HG03139 (cell line): ENCODE data around the gene C5AR1.
A peak's percentile ranks its signal among the peaks of the same experiment; 100 is the strongest.
"Not testable (repeated sequence)": the region's sequence is repeated elsewhere in the genome, so short reads cannot be mapped to it uniquely, and the experiment has no call there.

Source experiments
- ATAC-seq: cut with Tn5 transposase; IDR thresholded peaks from one replicate; pipeline ENCODE4 v1.9.1; 2021; ENCODE audit not compliant: unreplicated experiment

Gene C5AR1

DNA sequence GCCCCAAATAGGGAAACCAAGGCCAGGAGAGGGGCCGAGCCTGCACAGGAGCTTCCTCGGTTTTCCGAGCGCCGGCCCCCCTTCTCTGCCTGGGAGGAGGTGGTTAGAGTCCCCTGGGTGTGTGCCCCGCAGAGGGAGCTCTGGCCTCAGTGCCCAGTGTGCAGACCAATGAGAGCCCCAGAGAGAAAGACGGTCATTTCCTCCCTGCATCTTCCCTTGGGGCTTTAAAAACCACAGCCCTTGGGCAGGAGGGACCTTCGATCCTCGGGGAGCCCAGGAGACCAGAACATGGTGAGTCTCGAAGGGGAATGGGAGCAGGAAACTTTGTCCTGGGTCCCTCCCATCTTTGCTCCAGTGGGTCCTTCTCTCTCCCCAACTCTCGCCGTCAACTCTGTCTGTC lies at the start of gene C5AR1:
Gene C5AR1 (plus strand): TSS at position 254 of the 400 bp plus-strand sequence. CDS start 35 bp downstream, at position 289.
- no peak for ATAC-seq

DNA sequence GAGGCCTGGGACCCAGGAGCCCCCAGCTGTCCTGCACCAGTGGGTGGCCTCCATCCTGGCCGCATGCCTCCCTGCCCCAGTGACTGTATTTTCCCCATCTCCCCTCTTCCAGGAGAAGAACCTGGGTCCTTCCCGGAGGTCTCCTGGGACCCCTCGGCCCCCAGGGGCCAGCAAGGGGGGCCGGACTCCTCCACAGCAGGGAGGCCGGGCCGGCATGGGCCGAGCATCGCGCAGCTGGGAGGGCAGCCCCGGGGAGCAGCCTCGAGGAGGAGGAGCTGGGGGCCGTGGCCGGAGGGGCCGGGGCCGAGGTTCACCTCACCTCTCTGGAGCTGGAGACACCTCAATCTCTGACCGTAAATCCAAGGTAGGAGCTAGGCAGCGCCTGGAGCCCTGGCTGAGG lies 49.2 kb upstream of the C5AR1 start:
- no peak for ATAC-seq

DNA sequence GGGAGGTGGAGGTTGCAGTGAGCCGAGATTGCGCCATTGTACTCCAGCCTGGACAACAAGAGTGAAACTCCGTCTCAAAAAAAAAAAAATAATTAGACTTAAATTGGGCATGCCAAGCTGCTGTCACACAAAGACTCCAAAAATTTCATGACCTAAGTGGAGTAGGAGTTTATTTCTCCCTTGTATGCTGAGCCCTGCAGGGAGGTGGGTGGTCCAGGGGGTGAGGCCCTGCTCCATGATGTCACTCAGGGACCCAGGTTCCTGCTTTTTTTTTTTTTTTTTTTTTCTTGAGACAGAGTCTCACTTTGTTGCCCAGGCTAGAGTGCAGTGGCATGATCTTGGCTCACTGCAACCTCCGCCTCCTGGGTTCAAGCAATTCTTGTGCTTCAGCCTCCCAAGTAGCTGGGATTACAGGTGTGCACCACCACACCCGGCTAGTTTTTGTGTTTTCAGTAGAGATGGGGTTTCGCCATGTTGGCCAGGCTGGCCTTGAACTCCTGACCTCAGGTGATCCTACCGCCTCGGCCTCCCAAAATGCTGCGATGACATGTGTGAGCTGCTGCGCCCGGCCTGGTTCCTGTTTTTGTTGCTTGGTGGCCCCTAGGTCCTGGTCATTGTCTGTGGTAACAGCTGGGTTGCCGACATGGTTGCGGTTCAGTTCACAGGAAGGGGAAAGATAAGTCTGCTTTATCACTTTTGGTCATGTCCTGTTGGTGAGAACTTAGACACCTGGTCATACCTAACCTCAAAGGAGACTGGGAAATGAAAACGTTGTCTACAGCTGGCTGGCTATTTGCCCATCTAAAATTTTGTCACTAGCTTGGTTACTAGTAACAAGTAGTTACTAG lies 47.5 kb upstream of the C5AR1 start:
- ATAC-seq: peak; percentile 42

DNA sequence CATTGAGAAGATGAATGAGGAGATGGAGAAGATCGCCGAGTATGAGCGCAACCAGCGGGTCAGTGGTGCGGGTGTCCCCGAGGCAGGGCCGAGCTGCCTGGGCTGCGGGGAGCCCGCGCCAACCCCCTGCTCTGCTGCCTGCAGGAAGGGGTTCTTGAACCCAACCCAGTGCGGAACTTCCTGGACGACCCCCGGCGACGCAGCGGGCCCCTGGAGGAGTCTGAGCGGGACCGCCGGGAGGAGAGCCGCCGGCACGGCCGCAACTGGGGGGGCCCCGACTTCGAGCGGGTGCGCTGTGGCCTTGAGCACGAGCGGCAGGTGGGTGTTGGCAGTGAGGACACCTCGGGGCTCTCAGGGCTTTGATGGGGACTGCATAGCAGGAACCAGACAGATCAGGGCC lies 45.0 kb upstream of the C5AR1 start:
- ATAC-seq: no peak

DNA sequence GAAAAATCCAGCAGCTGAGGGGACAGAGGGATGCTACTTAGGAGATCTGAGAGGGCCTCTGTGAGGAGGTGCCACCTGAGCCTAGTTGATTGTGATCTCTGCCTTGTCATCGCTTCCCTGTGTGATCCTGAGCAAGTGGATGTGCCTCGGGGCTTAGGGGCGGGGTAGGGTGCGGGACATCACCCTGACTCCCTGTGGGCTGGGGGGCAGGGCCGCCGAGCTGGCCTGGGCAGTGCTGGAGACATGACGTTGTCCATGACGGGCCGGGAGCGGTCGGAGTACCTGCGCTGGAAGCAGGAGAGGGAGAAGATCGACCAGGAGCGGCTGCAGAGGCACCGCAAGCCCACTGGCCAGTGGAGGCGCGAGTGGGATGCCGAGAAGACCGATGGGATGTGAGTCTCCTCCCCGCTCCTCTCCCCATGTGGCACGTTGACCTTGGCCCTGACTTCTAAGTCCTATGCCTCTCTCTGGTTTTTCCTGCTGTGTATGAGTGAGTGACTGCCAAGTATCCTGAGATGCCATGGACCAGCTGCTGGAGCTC lies 43.2 kb upstream of the C5AR1 start:
- ATAC-seq: no peak

DNA sequence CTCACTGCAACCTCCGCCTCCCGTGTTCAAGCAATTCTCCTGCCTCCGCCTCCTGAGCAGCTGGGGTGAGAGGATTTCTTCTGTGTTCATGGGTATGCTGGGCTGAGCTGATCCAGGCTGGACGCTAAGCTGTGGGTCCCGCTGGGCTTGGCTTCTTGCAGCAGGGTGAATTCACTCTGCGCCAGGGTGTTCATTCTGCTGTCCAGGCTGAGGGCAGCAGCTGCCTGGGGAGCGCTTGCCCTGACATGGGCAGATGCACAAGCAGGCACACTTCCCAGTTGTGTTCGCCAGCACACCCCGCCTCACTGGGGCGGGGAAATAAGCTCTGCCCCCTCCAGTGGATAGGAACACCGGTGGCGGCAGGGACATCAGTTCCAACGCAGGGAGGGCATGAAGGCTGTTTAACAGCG lies 42.3 kb upstream of the C5AR1 start:
- no peak for ATAC-seq

DNA sequence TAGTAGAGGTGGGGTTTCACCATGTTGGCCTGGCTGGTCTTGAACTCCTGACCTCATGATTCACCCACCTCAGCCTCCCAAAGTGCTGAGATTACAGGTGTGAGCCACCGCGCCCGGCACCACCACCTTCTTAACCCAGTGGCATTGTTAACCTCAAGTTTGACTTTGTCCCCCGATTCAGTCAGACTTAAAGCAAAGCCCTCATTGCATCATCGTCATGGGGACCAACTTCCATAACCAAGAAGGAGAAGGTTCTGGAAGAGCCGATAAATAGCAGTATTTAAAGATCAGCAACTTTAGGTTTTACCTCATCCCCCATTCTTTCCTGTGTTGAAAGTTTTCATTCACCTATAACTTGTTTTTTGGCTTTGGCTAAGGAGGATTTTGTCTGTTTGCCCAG lies 41.6 kb upstream of the C5AR1 start:
- ATAC-seq: no peak

DNA sequence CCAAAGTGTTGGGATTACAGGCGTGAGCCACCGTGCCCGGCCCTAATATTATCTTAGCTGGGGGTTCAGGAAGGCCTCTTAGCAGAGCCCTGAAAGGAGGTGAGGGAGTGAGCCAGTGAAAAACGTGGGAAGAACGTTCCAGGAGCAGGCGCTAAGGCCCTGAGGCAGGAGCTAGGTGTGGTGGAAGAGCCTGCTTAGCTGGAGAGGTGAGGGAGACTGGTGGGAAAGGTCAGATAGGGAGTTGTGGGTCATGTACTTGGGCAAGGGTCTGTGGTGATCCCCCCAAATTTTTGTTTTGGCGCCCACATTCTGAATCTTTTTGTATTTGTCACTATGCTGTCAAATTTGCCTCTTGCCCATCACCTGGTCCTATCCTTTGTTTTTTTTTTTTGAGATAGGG lies 40.1 kb upstream of the C5AR1 start:
- ATAC-seq: no peak

DNA sequence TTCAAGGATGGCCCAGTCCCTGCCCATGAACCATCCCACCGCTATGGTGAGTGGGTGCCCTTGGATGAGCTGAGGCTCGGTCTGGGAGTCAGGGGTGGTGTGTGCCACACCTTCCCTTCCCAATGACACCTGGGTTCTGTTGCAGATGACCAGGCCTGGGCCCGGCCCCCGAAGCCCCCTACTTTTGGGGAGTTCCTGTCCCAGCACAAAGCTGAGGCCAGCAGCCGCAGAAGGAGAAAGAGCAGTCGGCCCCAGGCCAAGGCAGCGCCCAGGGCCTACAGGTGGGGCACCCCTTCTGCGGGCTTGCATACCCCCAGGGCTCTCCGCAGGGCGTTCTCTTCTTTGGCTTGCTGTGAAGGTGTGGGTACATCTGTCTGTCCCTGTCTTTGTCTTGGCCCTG lies 39.3 kb upstream of the C5AR1 start:
- ATAC-seq: no peak

DNA sequence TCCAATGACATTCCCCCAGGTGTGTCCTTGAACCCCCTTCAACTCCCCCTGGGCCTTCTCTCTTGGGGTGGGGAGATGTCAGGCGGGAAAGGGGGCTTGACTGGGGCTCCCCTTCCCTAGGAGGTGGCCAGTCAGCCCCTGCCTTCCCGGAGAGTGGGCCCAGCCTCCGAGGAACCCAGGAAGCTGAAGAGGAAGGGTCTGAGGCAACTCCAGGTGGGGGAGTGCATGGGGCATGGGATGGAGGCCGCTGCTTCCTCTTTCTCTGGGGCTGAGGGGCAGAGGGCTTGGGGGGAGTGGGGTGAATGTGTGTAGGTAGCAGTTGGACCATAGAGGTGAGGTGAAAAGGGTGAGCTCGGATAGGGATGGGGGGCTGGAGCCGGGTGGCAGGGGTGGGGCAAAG lies 37.7 kb upstream of the C5AR1 start:
- ATAC-seq: no peak

DNA sequence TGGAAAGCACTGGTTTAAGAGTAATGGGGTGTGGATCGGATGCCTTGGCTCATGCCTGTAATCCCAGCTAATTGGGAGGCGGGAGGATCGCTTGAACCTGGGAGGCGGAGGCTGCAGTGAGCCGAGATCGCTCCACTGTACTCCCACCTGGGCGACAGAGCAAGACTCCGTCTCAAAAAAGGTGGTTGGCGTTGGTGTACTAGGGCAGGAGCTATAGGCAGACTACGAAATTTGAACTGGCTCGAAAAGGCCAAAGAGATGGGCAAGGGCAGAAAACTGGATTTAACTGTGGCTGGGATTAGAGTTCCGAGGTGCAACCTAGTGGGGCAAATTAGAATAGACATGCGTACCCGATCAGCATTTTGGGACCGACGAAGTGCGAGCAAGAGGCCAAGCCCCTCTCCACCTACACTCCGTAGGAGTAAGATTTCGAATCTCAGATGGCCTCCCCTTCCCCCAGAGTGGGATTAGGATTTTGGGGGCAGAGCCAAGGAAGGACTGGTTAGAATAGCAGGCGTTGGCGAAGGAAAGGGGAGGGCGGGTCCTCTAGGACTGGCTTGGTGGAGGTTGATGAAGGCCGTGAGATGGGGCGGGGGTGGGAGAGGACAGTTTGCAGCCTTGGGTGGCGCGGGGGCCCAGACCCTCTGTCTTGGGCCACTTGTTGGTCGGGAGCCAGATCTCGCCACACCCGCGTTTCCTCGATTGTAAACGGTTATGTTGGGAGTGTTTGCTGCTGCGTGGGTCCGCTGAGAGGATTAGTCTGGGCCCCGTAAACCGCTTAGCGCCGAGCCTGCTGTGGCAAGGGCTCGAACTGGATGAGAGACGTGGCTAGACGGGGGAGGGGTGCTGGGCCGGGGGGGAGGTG lies 37.0 kb upstream of the C5AR1 start:
- no peak for ATAC-seq

DNA sequence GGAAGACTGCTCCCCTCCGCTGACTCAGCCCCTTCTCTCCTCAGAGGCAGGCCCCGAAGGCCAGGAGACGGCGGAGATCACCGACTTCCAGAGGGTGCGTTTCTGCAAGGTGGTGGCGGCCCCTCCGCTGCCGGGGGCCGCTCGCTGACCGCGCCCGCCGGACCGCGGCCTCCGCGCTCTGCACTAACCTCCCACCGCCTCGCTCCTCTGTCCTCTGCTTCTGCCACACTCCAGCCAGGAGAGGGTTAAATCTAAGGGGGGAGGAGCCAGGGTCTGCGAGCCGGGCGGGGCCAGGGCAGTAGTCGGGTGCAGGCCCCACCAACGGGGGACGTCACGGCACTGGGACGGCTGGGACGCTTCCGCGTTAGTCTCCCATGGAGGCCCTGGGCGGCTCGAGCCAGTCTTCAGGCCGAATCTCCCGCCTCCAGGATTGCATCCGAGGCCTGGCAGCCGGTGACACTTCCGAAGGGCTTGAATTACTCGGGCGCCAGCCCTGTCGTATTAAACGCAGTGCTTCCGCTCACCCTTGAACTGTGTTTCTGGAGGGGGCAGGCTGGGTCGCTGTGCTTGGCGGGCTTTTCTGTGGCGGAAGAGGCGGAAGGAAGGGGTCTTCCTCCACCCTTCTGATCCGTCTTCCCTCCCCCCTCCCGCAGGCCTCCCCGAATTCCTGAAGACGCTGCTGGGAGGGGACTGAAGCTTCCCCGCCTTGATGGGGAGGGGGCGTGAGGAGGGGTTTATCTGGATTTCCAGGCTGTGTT lies 36.2 kb upstream of the C5AR1 start:
- ATAC-seq: peak; percentile 43

DNA sequence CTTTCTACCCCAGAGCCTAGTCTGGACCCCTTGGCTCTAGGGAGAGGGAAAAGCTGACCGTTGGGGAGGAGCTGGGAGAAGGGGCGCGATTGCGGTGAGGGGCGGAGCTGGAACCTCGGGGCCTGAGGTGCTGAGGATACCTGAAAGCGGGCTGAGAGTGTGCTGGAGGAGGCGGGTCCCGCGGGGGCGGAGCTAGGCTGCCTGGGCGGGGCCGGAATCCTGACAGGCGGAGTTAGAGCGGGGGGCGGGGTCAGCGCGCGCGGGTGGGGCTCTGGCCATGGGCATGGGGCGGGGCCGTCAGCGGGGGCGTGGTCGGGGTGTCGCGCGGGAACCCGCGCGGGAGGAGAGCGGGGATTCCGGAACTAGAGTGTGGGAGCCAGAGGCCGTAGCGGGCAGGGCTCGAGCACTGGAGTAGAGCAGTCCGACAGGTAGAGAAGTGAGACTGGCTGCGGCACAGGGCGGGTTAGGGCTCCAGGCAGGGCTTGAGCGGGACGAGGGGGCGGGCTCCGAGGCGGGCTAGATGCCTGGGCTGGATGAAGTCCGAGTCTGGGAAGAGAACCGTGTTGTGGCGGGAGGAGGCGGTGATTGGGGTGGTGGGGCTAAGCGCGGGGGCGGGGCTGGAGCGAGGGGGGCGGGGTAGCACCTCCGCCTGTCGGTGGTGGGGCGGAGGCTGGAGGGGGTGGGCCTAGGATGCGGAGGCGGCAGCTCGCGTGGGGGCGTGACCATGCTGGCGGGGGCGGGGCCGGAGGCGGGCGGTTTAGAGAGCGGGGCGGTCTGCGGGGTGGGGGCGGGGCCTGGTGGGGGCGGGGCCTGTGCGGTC lies 35.4 kb upstream of the C5AR1 start, which contains the start of gene INAFM1:
Gene INAFM1 (plus strand): TSS at position 815 of the 820 bp plus-strand sequence. CDS start 35 bp downstream, outside the sequence.
- ATAC-seq: peak; percentile 39

DNA sequence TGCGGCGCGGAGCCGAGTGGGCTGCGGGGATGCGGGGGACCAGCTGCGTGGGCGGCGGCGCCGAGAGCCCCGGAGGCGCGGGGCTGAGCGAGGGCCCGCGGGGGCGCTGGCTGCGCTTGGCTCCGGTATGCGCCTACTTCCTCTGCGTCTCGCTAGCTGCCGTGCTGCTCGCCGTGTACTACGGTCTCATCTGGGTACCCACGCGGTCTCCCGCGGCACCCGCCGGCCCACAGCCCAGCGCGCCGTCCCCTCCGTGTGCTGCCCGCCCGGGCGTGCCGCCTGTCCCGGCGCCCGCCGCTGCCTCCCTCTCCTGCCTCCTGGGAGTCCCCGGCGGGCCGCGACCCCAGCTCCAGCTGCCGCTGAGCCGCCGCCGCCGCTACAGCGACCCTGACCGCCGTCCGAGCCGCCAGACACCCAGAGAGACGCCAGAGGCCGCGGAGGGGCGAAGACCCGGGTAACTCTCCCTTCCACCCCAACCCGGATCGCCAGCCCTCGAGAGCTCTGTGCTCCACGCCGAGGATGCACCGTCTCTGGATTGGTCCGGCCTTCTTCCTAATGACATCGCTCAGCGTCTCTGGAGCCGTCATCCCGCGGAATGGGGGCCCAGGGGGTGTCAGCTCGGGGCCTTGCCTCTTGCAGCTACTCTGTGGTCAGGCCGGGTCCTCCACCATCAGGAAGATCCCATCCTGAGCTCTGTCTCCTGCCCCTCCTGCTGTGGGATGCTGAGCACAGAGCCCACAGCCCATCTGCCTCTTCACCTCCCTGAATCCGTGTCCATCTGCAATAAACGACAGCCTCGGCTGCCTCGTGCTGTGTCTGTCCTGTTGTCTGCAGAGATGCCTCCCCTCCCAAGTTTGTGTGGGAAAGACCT lies 34.5 kb upstream of the C5AR1 start:
- no peak for ATAC-seq

DNA sequence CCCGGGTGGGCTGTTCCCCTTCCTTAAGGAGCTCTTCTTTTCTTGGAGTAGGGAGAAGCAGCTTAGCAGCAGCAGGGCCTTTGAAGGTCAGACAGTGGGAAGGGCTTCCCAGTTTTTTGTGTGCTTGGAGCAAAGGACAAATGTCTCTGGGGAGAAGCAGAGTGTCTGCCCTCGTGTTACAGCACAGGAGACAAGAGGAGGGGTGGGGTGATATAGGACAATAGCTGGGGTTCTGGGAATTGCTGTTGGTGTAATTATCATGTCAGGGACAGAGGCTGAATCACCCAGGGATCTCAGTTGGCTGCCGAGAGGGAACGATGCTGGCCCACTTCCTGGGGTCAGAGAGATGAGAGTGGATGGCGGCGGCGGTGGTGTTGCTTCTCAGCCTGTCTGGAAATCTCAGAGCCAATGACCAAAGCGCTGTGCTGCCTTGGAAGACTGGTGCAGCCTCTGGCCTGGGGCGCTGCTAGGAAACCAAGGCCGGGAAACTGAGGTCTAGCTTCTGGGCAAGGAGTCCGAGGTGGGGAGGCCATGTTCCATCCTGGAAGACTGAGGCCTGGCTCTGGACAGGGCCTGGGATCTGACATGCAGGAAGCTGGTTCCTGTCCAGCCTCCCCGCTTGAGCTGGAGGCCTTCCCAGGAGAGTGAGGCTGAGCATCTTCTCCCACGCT lies 33.7 kb upstream of the C5AR1 start:
- ATAC-seq: no peak

DNA sequence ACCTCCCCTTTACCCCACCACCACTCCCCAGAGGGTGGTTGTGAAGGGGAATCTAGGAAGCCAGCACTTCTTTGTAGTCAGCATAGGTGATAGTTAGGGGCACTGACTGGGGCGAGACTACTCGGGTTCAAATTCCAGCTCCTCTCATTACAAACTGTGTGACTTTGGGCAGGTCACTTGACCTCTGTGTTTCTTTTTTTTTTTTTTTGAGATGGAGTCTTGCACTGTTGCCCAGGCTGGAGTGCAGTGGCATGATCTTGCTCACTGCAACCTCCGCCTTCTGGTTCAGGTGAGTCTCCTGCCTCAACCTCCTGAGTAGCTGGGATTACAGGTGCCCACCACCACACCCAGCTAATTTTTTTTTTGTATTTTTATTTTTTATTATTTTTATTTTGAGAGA lies 33.1 kb upstream of the C5AR1 start:
- not testable (repeated sequence) for ATAC-seq

DNA sequence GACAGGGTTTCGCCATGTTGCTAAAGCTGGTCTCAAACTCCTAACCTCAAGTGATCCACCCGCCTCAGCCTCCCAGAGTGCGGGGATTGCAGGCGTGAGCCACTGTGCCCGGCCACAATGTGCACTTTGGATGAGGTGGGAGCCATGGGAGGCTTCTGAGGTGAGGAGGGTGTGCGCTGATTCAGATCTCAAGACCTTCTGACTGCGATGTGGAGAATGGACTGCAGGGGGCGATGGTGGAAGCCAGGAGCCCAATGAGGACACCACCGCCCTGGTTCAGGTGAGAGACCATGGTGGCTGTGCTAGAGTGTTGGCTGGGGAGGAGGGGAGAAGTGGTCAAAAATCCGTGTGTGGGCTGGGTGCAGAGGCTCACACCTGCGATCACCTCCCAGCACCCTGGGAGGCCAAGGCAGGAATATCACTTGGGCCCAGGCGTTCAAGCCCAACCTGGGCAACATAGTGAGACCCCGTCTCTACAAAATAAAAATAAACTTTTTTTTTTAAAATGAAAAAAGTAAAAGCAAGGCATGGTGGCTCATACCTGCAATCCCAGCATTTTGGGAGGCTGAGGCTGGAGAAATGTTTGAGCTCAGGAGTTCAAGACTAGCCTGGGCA lies 29.4 kb upstream of the C5AR1 start:
- ATAC-seq: no peak

DNA sequence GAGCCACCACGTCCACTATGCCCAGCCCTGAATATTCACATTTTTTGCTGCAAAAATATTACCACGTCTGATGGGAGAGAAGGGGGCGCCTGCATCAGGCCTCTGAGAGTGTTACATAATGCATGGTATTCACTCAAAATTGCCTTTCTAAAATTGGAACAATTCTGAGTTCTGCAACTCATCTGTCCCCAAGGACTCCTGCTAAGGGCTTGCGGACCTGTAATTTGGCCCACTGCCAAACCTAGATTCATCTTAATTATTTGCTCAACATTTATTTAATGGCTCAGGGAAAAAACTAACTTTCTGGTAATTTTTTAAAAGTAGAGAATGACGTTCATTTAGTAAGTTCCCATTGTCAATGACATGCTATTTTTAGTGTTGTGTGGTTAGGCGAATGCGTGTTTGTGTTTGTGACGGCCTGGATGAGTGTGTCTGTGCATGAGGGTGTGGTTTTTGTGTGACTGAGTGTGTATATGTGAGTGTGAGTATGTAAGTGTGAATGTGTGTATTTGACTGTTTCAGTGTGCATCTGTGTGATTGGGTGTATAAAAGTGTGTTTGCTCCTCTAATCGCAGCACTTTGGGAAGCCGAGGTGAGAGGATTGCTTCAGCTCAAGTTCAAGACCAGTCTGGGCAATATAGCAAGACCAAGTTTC lies 26.1 kb upstream of the C5AR1 start:
- no peak for ATAC-seq
